GM10847 (cell line): Measurements from ENCODE around the gene CCDC154.

ENCODE experiments used
- POLR2A ChIP-seq: IDR thresholded peaks from 2 replicates; pipeline ENCODE4 v1.6.1; 2011; ENCODE audit not compliant: insufficient read length; ENCODE audit errors: extremely low read depth

CCDC154 gene

GRCh38 chr16:1427473-1428461, 16.6 kb downstream of the CCDC154 start:
- TF ChIP-seq POLR2A = no peak

- no peak for TF ChIP-seq POLR2A
Measured at GRCh38 chr16:1426734-1427471, 17.5 kb downstream of the CCDC154 start.

GRCh38 chr16:1425616-1426370, 18.6 kb downstream of the CCDC154 start:
- no peak for TF ChIP-seq POLR2A

GRCh38 chr16:1424028-1424427, 20.3 kb downstream of the CCDC154 start:
- no peak for TF ChIP-seq POLR2A

- TF ChIP-seq POLR2A = no peak
Measured at GRCh38 chr16:1422076-1422475, 22.3 kb downstream of the CCDC154 start.

- TF ChIP-seq POLR2A = no peak
Measured at GRCh38 chr16:1420111-1420539, 24.2 kb downstream of the CCDC154 start.

- no peak for TF ChIP-seq POLR2A
Measured at GRCh38 chr16:1416521-1416941, 27.8 kb downstream of the CCDC154 start.

GRCh38 chr16:1414532-1415260, 29.7 kb downstream of the CCDC154 start, which contains the start of gene UNKL:
Gene UNKL, minus strand, starts transcription at chr16:1414704. Its CDS starts 13 bp downstream, at chr16:1414691.
- peak; percentile 43 for TF ChIP-seq POLR2A

- no peak for TF ChIP-seq POLR2A
Measured at GRCh38 chr16:1413684-1414531, 30.4 kb downstream of the CCDC154 start.

GRCh38 chr16:1412847-1413246, 31.5 kb downstream of the CCDC154 start:
- TF ChIP-seq POLR2A = no peak

- no peak for TF ChIP-seq POLR2A
Measured at GRCh38 chr16:1408171-1408837, 36.1 kb downstream of the CCDC154 start.

- no peak for TF ChIP-seq POLR2A
Measured at GRCh38 chr16:1407753-1408152, 36.6 kb downstream of the CCDC154 start.

GRCh38 chr16:1403733-1404132, 40.6 kb downstream of the CCDC154 start:
- no peak for TF ChIP-seq POLR2A
